HG02884 (cell line): ENCODE data around the gene NOTCH4.

Experiments used
- ATAC-seq: cut with Tn5 transposase; IDR thresholded peaks from one replicate; pipeline ENCODE4 v1.9.1; 2021; ENCODE audit warnings: mild to moderate bottlenecking, moderate library complexity; ENCODE audit not compliant: unreplicated experiment

The NOTCH4 gene

DNA sequence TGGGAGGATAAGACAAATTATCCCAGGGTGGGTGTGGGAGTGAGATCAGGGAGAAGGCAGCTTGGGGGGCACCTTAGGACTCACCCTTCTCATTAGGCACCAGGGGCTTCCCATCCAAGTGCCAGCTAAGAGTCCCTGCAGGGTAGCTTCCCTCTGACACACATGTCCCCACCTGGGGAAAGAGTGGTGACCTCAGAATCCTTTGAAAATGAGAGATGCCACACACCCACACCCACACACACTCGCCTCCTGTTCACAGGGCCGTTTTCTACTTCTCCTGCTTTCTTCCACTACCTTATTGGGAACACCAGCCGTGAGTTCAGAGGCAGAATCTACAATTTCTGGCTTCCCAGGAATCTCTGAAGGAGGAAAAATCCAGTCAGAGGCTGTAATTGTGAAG, 40.8 kb downstream of the NOTCH4 start:
- no peak for ATAC-seq

DNA sequence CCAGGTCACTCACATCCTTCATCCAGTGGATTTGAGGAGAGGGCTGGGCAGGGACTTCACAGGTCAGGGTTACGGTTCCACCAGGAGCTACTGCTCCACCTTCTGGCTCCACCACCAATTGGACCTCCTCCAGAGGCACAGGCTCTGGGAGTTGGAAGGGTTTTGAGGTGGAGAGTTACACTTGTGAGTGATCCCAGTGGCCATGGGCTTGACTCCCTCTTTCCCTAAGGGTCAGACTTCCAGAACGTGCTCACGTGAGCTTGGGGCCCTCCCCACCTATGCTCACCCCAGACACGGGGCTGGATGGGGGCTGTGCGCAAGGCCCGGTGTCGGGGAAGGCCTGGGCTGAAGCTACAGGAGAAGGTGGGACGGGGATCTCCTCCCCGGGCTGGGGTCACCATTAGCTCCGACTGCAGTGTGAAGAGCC, 41.3 kb downstream of the NOTCH4 start:
- no peak for ATAC-seq

DNA sequence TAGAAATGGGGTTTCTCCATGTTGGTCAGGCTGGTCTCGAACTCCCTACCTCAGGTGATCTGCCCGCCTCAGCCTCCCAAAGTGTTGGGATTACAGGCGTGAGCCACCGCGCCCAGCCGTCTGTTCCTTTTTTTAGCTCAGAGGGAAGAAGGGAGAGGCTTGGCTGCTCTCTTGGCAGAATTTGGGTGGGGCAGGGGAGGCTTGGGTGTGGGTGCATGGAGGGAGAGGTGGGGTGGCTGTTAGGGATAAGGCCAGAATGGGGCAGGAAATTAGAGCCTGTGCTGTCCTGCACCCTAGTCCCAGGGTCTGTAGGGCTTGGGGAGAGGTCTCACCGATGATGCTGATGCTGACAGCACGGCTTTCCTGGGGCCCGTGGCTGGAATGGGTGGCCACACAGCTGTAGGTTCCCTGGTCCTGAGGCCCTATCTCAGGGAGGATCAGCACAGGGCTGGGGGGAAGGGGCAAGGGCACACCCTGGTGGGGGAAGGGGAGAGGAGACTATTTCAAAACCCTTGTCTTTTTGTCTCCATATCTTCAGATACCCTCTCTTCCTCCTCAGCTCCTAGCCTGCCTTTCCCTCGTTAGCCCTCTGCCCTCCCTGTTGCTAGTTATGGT, 41.8 kb downstream of the NOTCH4 start:
- no peak for ATAC-seq

DNA sequence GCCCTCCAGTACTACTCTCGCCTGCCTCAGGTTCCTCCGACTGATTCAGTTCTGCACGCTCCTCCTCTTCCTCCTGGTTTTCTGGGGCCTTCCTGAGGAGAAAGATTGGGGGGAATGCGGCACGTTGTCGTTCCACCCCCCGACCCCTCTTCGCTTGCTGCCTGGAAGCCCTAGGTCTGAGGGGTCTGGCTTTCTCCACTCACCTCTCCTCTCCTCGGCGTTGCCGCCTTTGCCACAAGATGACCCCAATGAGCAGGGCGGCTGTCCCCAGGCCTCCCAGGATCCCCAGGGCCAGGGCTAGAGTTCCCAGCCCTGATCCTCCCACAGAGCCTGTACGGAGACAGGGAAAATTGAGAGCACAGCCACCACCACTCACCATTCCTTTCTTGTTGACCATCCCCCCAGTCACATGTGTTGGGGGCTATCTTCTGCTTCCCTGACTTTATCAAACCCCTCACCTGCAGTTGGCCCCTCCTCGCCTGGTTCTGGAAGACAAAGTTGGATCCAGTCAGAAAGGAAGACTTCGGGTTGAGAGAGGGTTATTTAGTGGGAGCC, 42.6 kb downstream of the NOTCH4 start:
- ATAC-seq, result no peak

DNA sequence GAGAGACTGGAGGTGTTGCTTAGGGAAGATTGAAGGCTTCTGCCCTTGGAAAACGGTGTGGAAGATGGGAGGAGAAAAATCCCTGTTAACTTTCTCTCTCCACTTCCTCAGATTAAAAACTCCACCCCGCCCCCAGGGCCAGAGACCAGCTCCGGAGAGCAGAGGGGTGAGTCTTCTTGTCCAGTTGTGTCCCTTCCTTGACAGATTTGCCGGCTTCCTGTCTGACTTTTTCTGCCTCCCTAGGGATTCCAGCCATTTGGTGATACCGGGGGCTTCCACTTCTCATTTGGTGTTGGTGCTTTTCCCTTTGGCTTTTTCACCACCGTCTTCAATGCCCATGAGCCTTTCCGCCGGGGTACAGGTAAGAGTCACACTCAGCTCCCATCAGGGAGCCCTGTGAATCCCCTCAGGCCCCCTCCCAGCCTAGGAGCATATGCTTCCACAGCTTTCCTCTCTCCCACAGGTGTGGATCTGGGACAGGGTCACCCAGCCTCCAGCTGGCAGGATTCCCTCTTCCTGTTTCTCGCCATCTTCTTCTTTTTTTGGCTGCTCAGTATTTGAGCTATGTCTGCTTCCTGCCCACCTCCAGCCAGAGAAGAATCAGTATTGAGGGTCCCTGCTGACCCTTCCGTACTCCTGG, 44.0 kb downstream of the NOTCH4 start:
- no peak for ATAC-seq

DNA sequence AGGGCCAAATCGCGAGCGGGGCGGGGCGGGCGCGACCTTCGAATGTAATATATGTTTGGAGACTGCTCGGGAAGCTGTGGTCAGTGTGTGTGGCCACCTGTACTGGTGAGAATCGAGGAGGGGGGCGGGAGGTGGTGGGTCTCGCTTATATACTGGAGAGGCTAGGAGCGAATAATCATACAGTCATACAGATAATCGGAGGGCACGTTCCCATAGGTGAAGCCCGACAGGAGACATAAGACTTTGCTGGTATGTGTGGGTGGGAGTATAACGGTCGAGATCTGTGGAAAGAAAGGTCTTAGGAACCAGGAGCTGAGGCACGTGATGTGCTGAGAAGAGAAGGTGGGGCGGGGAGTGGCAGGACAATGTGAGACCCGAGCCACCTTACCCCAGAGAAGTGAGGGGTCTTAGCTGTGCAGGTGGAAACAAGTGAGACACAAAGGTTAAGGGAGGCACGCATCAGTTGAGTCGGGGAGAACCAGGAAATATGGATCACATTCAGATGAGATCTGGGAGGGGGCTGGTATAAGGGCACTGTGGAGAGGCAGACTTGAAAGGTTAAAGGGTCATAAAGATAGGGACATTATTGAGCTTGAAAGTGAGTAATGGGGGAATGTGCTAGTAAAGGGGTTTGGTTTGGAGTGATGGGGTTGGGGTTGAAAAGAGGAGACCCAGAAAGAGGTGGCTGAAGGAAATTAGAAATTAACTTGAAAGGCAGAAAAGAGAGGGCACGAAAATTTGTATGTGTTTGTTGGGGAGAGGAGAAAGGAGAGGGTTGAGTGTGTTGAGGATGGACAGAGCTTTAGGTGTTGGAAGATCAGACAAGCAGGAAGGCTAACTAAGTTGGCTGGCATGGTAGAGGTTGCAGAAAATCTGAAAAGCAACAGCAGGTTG, 45.1 kb downstream of the NOTCH4 start:
- ATAC-seq, result no peak

DNA sequence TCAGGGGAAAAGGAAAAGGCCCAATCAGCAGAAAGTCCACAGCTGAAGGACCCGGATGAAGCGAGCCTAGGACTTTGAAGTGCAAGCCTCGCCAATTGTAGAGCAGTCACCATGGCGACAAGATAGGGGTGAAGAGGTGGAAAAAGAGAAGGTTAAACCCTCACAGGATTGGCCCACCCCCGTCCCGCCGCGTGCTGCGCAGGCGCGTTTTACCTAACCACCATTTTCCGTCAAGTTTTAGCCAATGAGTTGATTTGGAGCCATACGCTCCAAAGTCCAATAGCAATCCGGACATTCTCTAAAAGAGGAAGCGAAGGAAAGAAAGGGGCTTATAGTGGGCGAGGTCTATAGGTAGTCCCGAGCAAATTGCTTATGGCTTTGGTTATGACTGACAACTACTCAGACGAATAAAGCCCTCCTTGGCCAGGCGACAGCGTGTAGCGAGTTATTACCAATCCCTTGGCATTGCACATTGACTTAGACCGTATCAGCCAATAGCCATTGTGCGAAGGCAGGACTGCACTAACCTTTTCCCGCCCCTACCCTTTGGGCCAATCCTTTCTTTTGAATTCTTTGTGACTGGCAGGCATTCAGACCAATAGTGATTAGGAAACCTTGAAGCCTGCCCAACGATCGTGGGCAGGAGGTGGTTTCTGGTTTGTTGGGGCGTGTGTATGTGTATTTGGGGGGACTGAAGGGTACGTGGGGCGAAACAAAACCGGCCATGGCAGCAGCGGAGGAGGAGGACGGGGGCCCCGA, 45.9 kb downstream of the NOTCH4 start, which contains the start of gene RNF5:
Gene RNF5 (plus strand): TSS at position 618 of the 759 bp plus-strand sequence. CDS start 107 bp downstream, at position 725.
- peak; percentile 72 for ATAC-seq

DNA sequence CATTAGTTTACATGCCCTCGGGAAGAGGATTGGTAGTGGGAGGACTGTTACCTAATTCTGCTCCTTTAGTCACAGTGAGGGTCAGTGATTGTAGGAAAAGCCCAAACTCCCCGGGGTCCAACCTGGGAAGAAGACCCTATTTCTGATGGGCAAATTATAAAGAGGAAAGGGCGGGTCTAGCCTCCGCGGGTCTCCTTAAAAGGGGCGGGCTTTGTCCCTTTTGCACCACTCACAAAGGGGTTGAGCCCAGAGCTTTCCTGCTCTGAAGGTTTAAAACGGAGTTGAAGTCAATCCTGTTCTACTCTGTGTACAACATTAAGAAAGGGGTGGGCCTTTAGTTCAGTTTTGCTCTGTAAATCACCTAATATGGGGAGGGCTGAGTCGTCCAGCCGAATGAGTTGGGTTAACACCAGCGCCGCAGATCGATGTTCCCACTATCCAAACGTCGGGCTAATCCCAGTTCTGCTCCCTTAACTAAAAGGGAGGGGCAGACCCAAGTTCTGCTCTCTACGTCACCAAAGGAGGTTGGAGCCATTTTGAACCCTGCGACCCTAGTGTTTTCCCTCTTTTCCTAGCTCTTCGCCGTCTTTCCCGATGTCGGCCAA, 46.6 kb downstream of the NOTCH4 start:
- ATAC-seq, result no peak

DNA sequence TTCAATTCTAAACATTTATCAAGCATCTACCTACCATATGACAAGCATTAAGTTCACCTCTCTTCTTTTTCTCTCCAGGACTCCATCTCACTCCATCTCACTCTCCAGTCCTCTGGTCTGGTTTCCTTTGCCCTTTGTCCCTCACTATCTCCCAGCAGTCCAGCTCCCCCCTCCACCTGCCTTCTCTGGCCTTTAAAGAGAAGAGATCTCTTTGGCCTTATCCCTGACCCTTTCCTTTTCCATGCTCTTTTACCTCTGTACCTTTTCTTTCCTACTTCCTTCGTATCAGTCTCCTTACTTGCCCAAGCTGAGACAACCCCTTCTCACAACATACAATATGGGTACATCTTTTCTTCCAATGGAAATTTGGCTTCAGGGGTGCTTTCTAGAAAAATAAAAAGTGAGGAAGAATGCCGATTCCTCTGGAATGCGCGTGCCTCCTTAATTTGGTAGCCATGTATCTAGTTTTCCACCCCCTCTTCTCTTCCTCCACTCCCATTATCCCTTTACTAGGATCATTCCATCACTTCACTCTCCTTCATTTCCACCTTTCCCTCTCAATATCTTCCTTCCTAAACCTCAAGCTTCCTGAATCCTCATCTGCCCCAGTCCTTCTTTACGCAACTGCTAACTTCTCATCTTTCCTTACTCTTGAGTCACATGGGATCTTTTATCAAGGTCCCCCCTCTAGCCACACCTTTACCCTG, 47.2 kb downstream of the NOTCH4 start:
- ATAC-seq, result no peak

DNA sequence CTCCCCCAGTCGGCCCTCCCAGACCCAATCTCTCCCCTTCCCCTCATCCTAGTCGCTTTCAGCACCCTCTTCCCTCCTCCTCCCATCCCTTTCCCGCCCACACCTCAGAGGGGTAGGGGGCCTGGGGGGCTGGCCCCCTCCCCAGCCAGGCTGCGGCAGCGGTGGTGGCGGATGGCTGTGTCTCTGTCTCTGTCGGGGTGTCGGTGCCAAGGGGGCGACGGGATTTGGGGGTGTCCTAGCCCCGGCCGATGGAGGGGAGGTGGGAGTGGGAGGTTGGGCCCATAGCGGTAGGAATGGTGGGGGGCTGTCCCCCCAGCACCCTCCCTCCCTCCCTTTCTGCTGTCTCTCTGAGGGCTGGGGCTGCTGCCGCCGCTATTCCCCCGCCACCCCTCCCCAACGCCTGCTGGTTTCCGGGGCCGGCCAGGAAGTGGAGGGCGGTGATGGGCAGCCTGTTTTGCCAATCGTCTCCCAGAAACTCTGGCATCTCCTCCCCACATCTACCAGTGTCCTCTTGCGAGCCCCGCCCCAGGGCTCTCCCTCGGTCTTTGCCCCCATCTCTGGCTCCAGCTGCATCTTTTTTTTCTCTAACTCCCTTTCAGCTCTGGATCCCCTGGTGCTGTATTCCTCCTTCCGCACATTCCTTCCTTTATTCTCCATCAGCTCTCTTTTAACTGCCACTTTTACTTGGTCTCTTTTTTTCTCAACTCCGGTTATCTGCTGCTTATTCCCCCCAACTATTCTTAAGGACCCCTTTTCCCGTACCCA, 48.0 kb downstream of the NOTCH4 start, which contains the start of gene AGPAT1:
Gene AGPAT1 (minus strand): TSS at position 374 of the 765 bp plus-strand sequence. CDS start 4,588 bp downstream, outside the sequence.
- no peak for ATAC-seq

DNA sequence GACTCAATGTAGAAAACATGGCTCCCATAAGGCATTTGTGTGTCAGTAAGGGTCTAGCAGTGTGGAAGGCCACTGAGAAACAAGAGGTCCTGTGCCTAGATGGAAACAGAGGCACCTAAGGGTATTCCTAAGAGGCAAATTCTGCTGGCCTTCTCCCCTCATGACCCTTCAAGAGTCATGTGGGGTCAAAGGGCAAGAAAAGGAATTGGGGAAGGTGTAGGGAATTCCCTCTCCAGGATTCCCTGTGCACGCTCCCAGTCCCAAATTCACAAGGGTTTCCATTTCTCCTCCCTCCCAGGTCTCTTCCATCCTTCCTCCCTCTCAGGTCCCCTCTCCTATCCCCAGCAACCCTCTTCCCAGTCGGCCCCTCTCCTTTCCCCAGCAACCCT, 48.6 kb downstream of the NOTCH4 start:
- no peak for ATAC-seq

DNA sequence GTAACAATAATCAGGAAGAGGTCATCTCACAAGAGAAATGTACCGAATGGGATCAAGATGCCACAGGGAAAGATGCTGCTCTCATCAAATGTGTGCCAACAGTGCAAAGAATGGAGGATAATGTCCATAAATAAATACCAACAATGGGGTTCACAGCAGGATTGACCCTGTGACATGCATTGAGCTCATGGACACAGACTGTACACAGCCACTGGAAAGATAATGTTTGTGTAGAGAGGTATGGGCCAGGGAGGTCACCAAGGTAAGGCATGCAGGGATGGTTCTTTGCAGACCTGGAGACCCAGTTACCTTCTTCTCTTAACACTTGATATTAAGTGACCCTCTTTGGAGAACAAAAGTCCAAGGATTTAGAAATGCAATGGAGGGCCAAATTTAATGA, 49.5 kb downstream of the NOTCH4 start:
- no peak for ATAC-seq

DNA sequence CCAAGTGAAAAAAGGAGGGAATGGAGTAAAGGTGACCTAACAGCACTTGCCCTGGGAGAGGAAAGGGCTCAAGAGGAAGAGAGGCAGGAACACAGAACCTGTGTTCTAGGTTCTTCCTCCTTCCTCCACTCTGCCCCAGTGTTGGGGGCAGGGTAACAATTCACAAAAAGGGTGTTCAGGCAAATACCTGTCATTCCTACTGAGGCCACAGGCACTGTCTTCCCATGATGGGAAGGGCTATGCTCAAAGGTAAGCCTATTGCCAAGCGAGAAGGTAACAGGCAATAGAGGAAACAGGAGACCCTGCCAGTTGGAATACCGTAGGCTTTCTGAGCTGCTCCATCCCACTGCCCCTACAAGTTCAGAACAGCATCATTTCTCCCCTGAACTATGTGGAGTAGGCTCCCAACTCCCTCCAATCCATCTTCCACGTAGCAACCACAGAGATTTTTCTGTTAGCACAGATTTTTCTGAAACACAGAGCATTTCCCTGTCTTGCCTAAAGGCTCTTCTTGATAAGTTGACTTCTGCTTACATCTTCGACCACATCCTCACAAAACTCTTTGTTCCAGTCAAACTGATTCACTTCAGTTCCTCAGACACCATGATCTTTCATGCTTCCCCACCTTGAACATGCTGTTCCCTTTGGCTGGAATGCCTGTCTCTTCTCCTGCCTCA, 50.7 kb downstream of the NOTCH4 start:
- ATAC-seq, result no peak

DNA sequence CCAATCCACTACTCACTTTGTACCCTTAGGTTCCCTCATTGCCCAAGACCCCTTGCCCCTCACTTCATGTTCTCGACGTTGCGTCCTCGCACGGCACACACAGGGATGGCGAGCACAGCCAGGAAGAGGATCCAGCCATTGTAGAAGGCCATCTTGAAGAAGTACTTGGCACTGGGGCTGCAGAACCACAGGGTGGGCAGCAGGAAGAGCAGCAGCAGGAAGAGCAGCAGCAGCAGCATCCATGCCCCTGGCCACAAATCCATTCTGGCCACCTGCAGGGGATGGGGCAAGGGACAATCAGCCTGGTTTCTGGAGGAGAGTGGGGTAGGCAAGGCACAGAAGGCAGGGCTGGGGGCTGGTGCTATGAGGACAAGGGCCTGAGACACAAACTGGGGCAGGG, 52.6 kb downstream of the NOTCH4 start:
- no peak for ATAC-seq

DNA sequence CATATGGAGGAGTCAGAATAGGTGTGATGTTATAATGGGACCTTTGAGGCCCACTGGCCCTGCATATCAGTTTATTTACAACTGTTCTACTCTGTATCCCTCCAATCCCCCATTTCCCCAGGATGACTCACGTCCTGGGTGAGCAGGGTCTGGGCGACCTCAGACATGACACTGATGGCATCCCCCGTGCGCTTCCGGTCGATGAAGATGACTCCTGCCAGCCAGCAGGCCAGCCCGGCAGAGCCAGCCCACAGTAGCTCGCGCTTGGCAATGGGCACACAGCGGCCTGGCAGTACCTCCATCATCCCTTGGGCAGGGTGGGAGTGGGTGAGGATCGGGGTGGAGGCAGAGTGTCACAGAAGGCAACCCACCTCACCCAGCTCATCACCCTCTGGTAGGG, 53.6 kb downstream of the NOTCH4 start:
- no peak for ATAC-seq

DNA sequence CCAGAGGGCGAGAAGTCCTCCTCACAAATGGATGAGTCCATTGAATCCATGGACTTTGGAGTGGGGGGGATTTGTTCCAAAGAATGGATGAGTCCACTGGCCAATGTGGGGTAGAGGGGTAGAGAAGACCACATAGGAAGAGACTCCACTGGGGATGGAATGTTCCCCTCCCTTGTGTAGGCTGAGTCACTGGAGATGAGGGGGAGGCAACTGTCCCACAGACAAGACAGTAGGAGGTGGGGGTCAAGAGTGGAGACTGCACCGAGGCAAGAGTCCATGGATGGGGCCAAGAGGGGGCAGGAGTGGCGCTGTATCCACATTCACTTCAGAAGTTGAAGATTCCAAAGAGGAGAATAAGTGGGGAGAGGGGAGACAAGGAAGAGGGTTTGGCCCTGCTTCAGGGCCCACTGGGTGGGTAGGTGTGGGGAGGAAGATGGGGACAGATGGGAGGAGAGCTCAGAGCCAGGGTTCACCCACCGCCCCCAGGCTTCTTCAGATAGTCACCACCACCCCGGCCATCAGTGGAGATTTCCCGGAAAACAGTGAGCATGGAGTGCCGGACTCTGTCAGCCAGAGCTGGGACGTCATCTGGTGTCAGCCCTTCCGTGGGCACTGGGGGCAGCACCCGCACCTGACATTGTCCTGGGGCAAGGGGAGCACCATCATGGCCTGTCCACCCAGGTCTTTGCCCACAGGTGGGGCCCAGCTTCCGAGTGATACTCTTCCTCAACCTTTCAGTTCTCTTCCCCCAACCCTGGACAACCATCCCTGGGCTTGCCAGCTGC, 54.9 kb downstream of the NOTCH4 start:
- no peak for ATAC-seq

DNA sequence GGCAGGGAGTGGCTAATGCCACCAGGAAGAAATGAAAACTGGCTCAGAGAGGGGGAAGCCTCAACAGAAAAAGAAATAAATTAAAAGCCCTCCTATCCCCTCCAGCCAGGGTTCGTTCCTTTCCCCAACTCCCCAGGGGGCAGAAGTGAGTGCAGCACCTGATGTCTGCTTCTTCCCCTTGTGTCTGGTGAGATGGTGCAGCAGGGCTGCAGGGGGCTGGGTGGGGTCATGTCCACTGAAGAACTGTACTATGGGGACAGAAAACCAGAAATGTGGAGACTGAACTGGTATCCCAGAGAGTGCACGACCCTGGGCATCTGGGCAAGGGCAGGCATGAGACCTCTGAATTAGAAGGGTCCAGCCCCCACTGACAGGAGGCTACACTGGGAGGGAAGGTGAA, 55.5 kb downstream of the NOTCH4 start:
- ATAC-seq, result no peak
